Memory B cell (primary cell): ENCODE results near the gene C1QTNF9.

Experiments used
- ATAC-seq: fragments of 150-1000 bp; cut with Tn5 transposase; 2 replicates; pipeline ENCODE4 v1.10.0; 2021; ENCODE audit warnings: low read depth, mild to moderate bottlenecking, moderate library complexity
- DNase-seq, 2 donors: peaks; one replicate each; pipeline ENCODE4 v3.0.0; 2022; ENCODE audit warnings: low spot score in 2 of 2
- H3K27ac Mint-ChIP-seq: one replicate; pipeline ENCODE4 v1.8.0; 2022; ENCODE audit warnings: mild to moderate bottlenecking, moderate library complexity, mixed read lengths
- H3K27me3 Mint-ChIP-seq: one replicate; pipeline ENCODE4 v1.8.0; 2022; ENCODE audit warnings: mixed read lengths
- H3K36me3 Mint-ChIP-seq: one replicate; pipeline ENCODE4 v1.8.0; 2022; ENCODE audit warnings: mild to moderate bottlenecking, mixed read lengths
- H3K4me1 Mint-ChIP-seq: one replicate; pipeline ENCODE4 v1.8.0; 2022; ENCODE audit warnings: mixed read lengths
- H3K4me3 Mint-ChIP-seq: one replicate; pipeline ENCODE4 v1.8.0; 2022; ENCODE audit warnings: mild to moderate bottlenecking, moderate library complexity, mixed read lengths
- H3K9me3 Mint-ChIP-seq: one replicate; pipeline ENCODE4 v1.8.0; 2022; ENCODE audit warnings: mixed read lengths

The C1QTNF9 gene

GRCh38 chr13:24274452-24275021 is 34.8 kb upstream of the C1QTNF9 start:
- H3K27me3 Mint-ChIP-seq, result no peaks in the 10 kb centered on the region
- peak overlapping the region; percentile 28 for H3K4me3 Mint-ChIP-seq
- no peaks in the 10 kb centered on the region for H3K36me3 Mint-ChIP-seq
- peaks cover 37% of the 10 kb centered on the region for H3K4me1 Mint-ChIP-seq
- ATAC-seq, result peak; percentile 67
- peak overlapping the region; percentile 99 for H3K27ac Mint-ChIP-seq
- DNase-seq, result peak; percentile 52 to 58
- H3K9me3 Mint-ChIP-seq, result no peaks in the 10 kb centered on the region

DNA sequence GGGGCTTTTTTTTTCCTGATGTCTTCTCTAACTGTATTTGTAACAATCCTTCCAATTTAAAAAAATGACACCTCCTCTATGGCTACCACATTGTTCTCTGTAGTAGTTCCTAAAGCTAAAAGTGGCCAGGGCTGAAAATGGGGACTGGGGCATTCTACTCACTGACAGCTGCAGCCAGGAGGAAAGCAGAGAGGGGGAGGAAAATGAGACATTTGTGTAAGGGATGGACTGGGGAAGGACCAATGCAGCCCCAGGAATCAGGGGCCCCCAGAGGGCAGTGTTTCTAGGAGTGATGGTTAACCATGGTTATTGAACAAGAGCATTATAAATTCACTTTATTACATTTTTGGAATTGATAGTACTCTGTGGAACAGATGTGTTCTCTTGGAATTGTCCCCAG is 34.3 kb upstream of the C1QTNF9 start:
- Mint-ChIP-seq H3K4me1 (peaks cover 38% of the 10 kb centered on the region), H3K9me3 (no peaks in the 10 kb centered on the region), H3K27me3 (no peaks in the 10 kb centered on the region), H3K27ac (peak overlapping the region; percentile 99), H3K4me3 (no peak overlapping the region), H3K36me3 (no peaks in the 10 kb centered on the region)
- DNase-seq, result no peak
- ATAC-seq, result no peak

DNA sequence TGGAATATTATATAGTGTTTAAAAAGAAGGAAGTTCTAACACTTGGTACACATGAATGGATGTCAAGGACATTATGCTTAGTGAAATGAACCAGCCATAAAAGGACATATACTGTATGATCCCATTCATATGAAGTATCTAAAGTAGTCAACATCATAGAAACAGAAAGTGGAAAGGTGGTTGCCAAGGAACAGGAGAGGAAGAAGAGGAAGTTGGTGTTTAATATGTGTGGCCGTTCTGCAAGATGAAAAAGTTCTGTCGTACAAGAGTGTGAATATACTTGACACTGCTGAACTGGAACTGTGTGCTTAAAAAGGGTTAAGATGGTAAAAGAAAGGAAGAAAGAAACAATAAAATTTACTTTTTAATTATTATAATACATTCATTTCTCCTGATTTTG is 33.1 kb upstream of the C1QTNF9 start:
- H3K36me3 Mint-ChIP-seq, result no peaks in the 10 kb centered on the region
- peak overlapping the region; percentile 15 for H3K27ac Mint-ChIP-seq
- DNase-seq (peak in 1 of 2 donors; percentile 42), ATAC-seq (peak; percentile 55)
- H3K4me1 Mint-ChIP-seq, result peaks cover 38% of the 10 kb centered on the region
- H3K9me3 Mint-ChIP-seq, result no peaks in the 10 kb centered on the region
- no peak overlapping the region for H3K4me3 Mint-ChIP-seq
- no peaks in the 10 kb centered on the region for H3K27me3 Mint-ChIP-seq

DNA sequence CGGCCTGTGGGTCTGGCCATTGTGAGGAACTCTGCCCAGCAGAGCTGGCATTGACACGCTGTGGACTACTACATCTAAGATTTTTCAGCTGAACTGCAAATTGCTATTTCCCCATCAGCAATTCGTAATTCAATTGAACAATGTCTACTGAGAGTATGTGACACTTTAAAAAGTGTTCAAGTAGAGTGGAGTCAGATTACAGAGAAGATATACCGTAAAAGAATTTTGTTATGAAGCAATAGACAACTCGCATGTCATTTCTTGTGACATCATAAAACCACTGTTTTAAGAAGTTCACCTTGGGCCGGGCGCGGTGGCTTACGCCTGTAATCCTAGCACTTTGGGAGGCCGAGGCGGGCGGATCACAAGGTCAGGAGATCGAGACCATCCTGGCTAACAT is 32.5 kb upstream of the C1QTNF9 start:
- Mint-ChIP-seq H3K9me3 (no peaks in the 10 kb centered on the region), H3K4me1 (peaks cover 34% of the 10 kb centered on the region), H3K4me3 (no peak overlapping the region), H3K27me3 (no peaks in the 10 kb centered on the region), H3K36me3 (no peaks in the 10 kb centered on the region), H3K27ac (peak overlapping the region; percentile 15)
- no peak for ATAC-seq
- no peak for DNase-seq

DNA sequence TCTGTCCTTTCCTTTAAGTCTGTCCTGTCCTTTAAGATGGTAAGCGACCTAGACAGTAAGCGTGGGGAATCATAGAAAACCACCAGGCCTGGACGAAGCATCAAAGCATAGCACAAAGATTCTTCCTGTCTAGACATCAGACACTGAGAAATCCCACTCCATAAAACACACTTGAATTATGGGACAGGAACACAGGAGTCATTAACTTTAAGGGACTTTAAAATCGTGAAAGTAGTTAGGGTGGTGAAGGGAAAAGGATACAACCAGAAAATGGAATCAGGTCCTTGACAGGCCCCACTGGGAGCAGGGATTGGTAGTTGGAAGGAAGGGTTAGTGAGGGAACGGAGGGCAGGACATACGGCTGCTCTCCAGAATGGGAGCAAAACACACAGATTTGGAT is 31.6 kb upstream of the C1QTNF9 start:
- Mint-ChIP-seq H3K4me1 (peaks cover 33% of the 10 kb centered on the region), H3K27me3 (no peaks in the 10 kb centered on the region), H3K27ac (peak overlapping the region; percentile 15), H3K9me3 (no peaks in the 10 kb centered on the region), H3K36me3 (no peaks in the 10 kb centered on the region), H3K4me3 (no peak overlapping the region)
- ATAC-seq (no peak), DNase-seq (no peak)

GRCh38 chr13:24279327-24280110 is 29.9 kb upstream of the C1QTNF9 start:
- no peak overlapping the region for H3K4me3 Mint-ChIP-seq
- DNase-seq (no peak), ATAC-seq (no peak)
- no peaks in the 10 kb centered on the region for H3K27me3 Mint-ChIP-seq
- peak overlapping the region; percentile 87 for H3K27ac Mint-ChIP-seq
- H3K4me1 Mint-ChIP-seq, result peaks cover 26% of the 10 kb centered on the region
- peaks cover 3% of the 10 kb centered on the region for H3K36me3 Mint-ChIP-seq
- no peaks in the 10 kb centered on the region for H3K9me3 Mint-ChIP-seq

DNA sequence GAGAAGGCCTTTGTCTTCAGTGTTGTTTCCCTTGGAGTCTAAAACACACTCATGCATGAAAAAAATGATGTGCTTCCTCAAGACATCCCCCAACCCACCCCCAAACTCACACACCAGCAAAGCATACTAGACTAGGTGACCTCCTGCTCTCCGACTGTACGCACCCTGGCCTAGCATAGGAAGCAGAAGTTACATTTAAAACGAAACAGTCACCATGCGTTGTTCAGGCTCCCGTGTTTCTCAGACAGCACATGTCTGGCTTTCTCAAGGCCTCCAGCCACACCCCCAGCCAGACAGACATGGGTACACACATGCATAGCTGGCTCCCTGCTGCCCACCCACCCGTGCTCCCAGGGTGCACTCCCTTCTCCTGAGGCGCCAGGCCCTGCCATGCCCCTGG is 28.7 kb upstream of the C1QTNF9 start:
- Mint-ChIP-seq H3K27me3 (no peaks in the 10 kb centered on the region), H3K9me3 (no peaks in the 10 kb centered on the region), H3K4me1 (peaks cover 20% of the 10 kb centered on the region), H3K4me3 (no peak overlapping the region), H3K36me3 (peaks cover 7% of the 10 kb centered on the region), H3K27ac (peak overlapping the region; percentile 87)
- ATAC-seq (peak; percentile 67), DNase-seq (peak in 1 of 2 donors; percentile 27)

DNA sequence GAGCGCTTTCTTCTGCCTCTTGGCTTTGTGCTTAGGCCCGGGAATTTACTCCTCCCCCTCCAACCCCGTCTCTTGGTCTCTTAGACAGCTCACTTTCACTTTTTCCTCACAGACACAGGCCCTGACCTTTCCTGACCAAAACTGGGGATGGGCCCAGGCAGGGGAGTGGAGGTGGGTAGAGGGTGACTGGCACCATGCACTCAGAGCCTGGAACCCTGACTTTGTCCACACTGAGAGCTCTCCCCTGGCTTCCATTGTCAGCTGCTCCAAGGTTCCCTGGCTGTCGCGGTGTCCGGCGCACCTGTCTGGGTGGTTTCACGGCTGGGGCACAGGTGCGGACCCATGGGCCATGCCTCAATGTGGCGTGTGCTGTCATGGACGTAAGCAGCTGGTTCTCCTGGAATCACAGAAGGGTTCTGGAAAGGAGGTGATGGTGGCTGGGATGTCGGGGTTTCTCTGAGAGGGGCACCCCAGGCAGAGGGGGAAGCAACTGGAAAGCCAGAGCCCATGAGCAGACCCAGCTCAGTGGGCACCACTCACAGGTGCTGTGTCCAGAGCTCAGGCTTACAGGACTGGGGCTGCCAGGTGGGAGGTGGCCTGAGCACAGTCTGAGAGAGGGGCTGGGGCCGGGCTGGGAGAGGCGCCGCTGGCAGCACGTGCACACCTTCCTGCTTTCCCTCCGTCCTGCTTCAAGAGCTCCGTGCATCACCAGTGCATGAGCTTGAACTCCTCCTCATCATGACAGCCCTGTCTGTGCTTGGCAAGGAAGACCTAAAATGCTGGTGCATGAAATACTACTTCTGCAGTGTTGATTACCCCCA is 28.0 kb upstream of the C1QTNF9 start:
- DNase-seq (no peak), ATAC-seq (no peak)
- H3K9me3 Mint-ChIP-seq, result no peaks in the 10 kb centered on the region
- peaks cover 17% of the 10 kb centered on the region for H3K4me1 Mint-ChIP-seq
- H3K4me3 Mint-ChIP-seq, result no peak overlapping the region
- peaks cover 11% of the 10 kb centered on the region for H3K36me3 Mint-ChIP-seq
- H3K27me3 Mint-ChIP-seq, result no peaks in the 10 kb centered on the region
- H3K27ac Mint-ChIP-seq, result peak overlapping the region; percentile 87

GRCh38 chr13:24282256-24282655 is 27.1 kb upstream of the C1QTNF9 start:
- ATAC-seq (no peak), DNase-seq (no peak)
- Mint-ChIP-seq H3K4me3 (no peak overlapping the region), H3K27ac (no peak overlapping the region), H3K4me1 (peaks cover 16% of the 10 kb centered on the region), H3K36me3 (peaks cover 13% of the 10 kb centered on the region), H3K27me3 (no peaks in the 10 kb centered on the region), H3K9me3 (no peaks in the 10 kb centered on the region)

DNA sequence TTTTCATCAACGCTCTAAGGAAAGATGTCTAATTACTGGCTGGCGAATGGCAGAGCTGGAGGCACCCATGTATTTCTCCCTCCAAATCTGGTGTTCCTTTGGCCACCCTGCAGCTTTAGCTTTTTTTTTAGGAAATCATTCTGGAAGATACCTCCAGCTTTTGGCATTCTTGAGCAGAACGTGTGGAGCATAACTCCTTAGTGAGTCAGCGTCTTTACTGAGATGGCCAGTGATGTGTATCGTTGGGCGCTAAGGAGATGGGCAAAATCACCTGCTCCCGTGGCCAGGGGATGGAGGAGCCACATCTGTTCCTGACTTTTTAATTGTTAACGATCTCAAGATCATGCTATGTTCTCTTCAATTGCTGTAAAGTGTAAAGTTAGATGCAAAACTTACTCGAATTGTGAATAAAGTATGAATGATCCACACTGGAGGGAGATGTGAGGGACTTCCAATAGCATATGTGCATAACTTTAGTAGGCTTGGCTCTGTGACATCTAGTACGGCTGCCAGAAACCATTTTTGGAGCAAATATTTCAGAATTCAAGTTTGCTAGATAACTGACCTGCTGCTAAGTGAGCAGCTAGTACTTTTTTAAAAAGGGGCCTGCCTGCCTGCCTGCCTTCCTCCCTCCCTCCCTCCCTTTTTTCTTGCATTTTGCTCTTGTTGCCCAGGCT is 24.4 kb upstream of the C1QTNF9 start:
- H3K27me3 Mint-ChIP-seq, result no peaks in the 10 kb centered on the region
- H3K36me3 Mint-ChIP-seq, result peaks cover 24% of the 10 kb centered on the region
- no peak overlapping the region for H3K27ac Mint-ChIP-seq
- H3K4me3 Mint-ChIP-seq, result no peak overlapping the region
- no peaks in the 10 kb centered on the region for H3K9me3 Mint-ChIP-seq
- H3K4me1 Mint-ChIP-seq, result peaks cover 10% of the 10 kb centered on the region
- DNase-seq, result no peak
- ATAC-seq, result no peak

GRCh38 chr13:24286624-24287023 is 22.8 kb upstream of the C1QTNF9 start:
- ATAC-seq, result no peak
- DNase-seq, result no peak
- Mint-ChIP-seq H3K4me1 (no peaks in the 10 kb centered on the region), H3K4me3 (no peak overlapping the region), H3K27me3 (no peaks in the 10 kb centered on the region), H3K36me3 (peaks cover 28% of the 10 kb centered on the region), H3K27ac (no peak overlapping the region), H3K9me3 (no peaks in the 10 kb centered on the region)

- Mint-ChIP-seq H3K4me3 (no peak overlapping the region), H3K9me3 (no peaks in the 10 kb centered on the region), H3K4me1 (no peaks in the 10 kb centered on the region), H3K27ac (no peak overlapping the region), H3K36me3 (peaks cover 33% of the 10 kb centered on the region), H3K27me3 (no peaks in the 10 kb centered on the region)
- DNase-seq, result no peak
- ATAC-seq, result no peak
Measured at GRCh38 chr13:24287748-24288287, 21.6 kb upstream of the C1QTNF9 start.

GRCh38 chr13:24288870-24289269 is 20.5 kb upstream of the C1QTNF9 start:
- no peaks in the 10 kb centered on the region for H3K27me3 Mint-ChIP-seq
- H3K4me3 Mint-ChIP-seq, result no peak overlapping the region
- peaks cover 33% of the 10 kb centered on the region for H3K36me3 Mint-ChIP-seq
- ATAC-seq, result no peak
- DNase-seq, result no peak
- no peaks in the 10 kb centered on the region for H3K4me1 Mint-ChIP-seq
- H3K9me3 Mint-ChIP-seq, result no peaks in the 10 kb centered on the region
- H3K27ac Mint-ChIP-seq, result no peak overlapping the region
